Left renal cortex interstitium (tissue), 4 donors: ENCODE results near the gene ABCA6. TPM values are rescaled to one million over a fixed set of nuclear protein-coding genes. Genes with fewer than 3 reads are reported as not detected.
A peak's percentile ranks its signal among the peaks of the same experiment; 100 is the strongest.
"Not testable (repeated sequence)": the region's sequence is repeated elsewhere in the genome, so short reads cannot be mapped to it uniquely, and the experiment has no call there.

Experiments
- DNase-seq, 4 donors: peaks; one replicate each; pipeline ENCODE4 v3.0.0-alpha.2; 2013; ENCODE audit warnings: low read depth in 4 of 4, low spot score in 2 of 4, missing footprints in 1 of 4
- polyA plus RNA-seq, 4 donors: library from polyadenylated mRNA; unstranded; fragments of 120-200 nt; gene quantifications; one replicate each; pipeline ENCODE4 v1.2.1, GENCODE V29; 2013; ENCODE audit not compliant: insufficient read length in 4 of 4

ABCA6 gene
- polyA plus RNA-seq, 4 donors = 1.8 to 5.4 (median 3.8) TPM

- no peak for DNase-seq
Measured at GRCh38 chr17:69082696-69083095, 59.0 kb downstream of the ABCA6 start.

GRCh38 chr17:69078864-69079263 lies 62.8 kb downstream of the ABCA6 start:
- no peak for DNase-seq

- no peak for DNase-seq
Measured at GRCh38 chr17:69075823-69076222, 65.9 kb downstream of the ABCA6 start.

GRCh38 chr17:69073392-69073791 lies 68.3 kb downstream of the ABCA6 start:
- DNase-seq = not testable (repeated sequence)

GRCh38 chr17:69072803-69073256 lies 68.9 kb downstream of the ABCA6 start:
- DNase-seq = not testable (repeated sequence)

- not testable (repeated sequence) for DNase-seq
Measured at GRCh38 chr17:69071233-69071586, 70.5 kb downstream of the ABCA6 start.

GRCh38 chr17:69070378-69071232 lies 71.1 kb downstream of the ABCA6 start:
- DNase-seq = not testable (repeated sequence)

- DNase-seq = no peak
Measured at GRCh38 chr17:69069226-69069750, 72.4 kb downstream of the ABCA6 start.

GRCh38 chr17:69067274-69068047 lies 74.2 kb downstream of the ABCA6 start:
- no peak for DNase-seq

- DNase-seq = no peak
Measured at GRCh38 chr17:69066482-69066881, 75.2 kb downstream of the ABCA6 start.

- DNase-seq = no peak
Measured at GRCh38 chr17:69065113-69065512, 76.6 kb downstream of the ABCA6 start.

- DNase-seq = no peak
Measured at GRCh38 chr17:69064476-69064875, 77.2 kb downstream of the ABCA6 start.

- no peak for DNase-seq
Measured at GRCh38 chr17:69064001-69064400, 77.7 kb downstream of the ABCA6 start.

- DNase-seq = peak in 1 of 4 donors; percentile 55
Measured at GRCh38 chr17:69062860-69063581, 78.7 kb downstream of the ABCA6 start.

- DNase-seq = no peak
Measured at GRCh38 chr17:69061721-69062556, 79.8 kb downstream of the ABCA6 start.

GRCh38 chr17:69060822-69061221 lies 80.9 kb downstream of the ABCA6 start, which contains the start of gene ABCA9:
TSS of gene ABCA9 (minus strand) at chr17:69060927. CDS start at chr17:69051126, 9,801 bp downstream.
- DNase-seq = peak in 1 of 4 donors; percentile 52

- peak in 1 of 4 donors; percentile 29 for DNase-seq
Measured at GRCh38 chr17:69059458-69060175, 82.1 kb downstream of the ABCA6 start.

- no peak for DNase-seq
Measured at GRCh38 chr17:69058165-69058564, 83.5 kb downstream of the ABCA6 start.

- no peak for DNase-seq
Measured at GRCh38 chr17:69057280-69057679, 84.4 kb downstream of the ABCA6 start.
